GM18909 (cell line): Measurements from ENCODE around the gene CBARP.
"Not testable (repeated sequence)": the region's sequence is repeated elsewhere in the genome, so short reads cannot be mapped to it uniquely, and the experiment has no call there.

Source experiments
- ATAC-seq: cut with Tn5 transposase; IDR thresholded peaks from one replicate; pipeline ENCODE4 v1.9.1; 2021; ENCODE audit warnings: mild to moderate bottlenecking; ENCODE audit not compliant: unreplicated experiment, poor library complexity

Gene CBARP

DNA sequence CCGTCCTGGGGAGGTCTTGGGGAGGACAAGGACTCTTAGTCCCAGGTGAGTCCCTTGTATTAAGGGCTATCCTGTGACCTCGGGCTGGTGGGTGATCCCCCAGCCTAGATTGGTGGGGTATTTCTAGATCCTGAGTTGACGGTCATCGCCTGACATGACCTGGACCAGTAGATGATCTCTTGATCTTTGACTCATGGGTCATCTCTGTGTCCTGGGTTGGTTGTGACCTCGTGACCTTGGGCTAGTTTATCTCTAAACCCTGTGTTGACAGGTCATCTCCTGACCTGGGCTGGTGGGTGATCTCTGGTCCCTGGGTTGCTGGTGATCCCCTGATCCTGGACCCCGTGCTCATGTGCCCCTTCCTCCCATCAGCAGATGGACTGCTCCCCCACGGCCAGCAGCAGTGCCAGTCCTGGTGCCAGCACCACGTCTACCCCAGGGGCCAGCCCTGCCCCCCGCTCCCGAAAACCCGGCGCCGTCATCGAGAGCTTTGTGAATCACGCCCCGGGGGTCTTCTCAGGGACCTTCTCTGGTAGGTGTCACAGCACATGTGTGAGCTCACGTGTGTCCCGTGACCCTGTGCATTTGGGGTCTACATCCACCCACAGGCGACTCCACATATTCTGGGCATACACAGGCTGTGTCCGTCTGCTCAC lies 16.9 kb upstream of the CBARP start:
- no peak for ATAC-seq

DNA sequence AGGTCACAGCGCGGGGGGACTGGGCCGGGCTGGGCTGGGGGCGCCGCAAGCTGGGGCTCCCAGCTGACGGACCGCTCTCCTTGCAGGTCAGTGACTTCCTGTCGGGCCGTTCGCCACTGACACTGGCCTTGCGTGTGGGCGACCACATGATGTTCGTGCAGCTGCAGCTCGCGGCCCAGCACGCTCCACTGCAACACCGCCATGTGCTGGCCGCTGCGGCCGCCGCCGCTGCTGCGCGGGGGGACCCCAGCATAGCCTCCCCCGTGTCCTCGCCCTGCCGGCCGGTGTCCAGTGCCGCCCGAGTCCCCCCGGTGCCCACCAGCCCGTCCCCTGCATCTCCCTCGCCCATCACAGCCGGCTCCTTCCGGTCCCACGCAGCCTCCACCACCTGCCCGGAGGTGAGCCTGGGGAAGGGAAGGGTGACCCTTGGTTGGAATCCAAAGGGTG lies 16.3 kb upstream of the CBARP start:
- ATAC-seq = no peak

DNA sequence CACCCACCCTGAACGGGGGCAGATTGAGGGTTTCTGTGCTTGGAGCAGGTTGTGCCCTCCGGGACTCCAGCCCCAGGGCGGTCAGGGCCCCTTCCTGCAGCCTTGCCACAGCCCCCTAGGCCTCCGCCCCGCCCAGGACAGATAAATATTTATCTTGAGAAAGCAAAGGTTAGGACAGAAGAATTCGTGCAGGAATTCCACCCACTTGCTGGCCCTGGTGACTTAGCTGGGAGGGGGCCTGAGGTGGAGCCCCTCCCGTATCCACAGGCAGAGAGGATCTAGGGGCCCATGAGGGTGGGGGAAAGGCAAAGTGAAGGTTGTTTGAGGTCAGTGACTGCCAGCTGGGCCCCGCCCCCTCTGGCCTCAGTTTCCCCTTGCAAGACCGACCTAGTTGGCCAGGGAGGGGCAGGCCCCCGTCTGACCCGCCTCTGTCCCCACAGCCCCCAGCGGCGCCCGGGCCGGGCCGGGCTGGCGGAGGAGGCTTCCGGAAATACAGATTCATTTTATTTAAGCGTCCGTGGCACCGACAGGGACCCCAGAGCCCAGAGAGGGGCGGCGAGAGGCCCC lies 15.8 kb upstream of the CBARP start:
- ATAC-seq = no peak

DNA sequence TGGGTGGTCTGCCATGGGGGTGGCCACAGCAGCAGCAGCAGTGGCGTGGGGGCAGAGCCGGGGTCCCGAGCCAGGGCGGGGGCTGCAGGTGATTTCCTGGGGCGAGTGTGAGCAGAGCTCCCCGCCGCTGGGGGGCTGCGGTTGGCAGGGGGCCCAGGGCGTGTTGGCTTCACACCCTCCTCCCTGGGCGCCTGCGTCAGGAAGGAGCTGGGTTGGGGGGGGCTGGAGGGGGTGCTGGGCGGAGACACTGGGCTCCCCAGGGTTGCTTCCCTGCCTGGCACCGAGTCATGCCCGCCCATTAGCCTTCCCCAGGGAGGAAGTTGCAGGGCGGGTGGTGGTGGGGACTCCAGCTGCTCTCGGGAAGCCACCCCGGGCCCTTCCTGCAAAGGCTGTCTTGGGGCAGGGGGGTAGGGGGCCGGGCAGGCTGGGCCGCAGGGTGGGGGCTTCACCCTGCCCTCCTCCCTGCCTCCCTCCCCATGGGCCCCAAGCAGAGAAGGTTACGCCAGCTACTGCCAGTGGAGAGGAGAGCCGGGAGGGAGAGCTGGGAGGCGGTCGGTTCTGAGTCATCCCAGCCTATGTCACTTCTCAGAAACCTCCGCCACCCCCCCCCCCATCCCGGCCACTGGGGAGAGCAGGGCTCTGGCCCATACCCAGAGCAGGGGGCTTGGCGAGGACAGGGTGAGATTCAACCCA lies 15.2 kb upstream of the CBARP start:
- ATAC-seq = no peak

DNA sequence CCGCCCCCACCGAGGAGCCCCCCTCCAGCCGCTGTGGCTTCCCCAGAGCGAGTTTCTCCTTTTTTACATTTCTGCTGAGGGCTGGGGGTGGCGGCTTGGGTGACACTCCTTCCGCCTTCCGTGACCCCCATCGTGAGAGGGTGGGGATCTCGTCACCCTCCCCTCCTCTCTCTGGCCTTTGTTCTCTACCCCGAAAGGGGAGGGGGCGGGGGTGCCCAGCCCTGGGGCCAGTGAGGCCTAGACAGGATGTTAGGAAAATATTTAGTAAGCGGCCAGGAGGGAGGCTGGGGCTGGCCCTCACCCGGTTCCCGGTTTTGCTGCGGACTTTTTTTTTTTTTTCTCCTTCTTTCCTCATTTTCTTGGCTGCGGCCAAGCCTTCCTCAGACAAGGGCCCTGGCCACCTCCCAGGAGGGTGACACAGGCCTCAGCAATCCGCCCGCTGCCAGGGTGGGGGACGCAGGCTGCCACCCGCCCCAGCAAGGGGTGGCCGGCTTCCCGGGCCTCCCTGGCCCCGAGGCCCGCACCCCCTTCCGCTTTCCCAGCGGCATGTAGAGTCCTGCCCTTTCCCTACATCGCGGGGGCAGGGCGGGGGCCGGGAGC lies 14.5 kb upstream of the CBARP start:
- no peak for ATAC-seq

DNA sequence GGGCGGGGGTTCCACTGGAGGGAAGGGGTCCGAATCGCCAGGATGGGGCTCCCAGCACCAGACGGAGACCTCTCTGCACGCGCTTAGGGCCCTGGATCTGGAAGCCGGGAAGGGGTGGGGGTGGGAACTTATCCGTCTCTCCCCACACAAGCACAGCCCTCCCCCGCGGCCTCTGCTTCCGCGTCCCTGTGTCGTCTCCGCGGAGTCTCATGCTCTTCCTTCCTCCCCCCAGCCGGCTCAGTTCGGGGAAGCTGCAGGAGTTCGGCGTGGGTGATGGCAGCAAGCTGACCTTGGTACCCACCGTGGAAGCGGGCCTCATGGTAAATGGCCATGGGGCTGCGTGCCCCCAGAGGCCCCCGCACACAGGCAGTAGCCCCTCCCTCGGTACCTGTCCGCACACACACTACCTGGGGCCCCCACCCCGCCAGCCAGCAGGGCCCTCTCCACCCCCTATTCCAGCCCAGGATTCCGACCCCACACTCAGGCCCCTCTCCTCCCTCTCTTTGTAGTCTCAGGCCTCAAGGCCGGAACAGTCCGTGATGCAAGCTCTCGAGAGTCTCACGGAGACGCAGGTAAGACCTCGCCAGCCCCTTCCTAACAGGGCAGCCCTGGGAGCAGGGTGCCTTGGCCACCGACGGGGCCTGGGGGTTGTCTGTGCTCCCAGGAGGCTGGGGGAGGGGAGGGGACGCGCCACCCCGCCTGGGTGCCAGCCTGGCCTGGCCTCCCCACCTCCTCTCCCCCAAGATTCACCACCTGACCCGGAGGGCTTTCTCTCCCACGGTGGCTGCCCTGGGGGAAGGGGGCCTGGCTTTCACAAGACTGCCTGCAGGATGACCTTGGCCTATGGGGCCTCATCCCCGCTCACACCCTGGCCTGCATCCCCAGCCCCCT lies 13.8 kb upstream of the CBARP start:
- ATAC-seq = no peak

DNA sequence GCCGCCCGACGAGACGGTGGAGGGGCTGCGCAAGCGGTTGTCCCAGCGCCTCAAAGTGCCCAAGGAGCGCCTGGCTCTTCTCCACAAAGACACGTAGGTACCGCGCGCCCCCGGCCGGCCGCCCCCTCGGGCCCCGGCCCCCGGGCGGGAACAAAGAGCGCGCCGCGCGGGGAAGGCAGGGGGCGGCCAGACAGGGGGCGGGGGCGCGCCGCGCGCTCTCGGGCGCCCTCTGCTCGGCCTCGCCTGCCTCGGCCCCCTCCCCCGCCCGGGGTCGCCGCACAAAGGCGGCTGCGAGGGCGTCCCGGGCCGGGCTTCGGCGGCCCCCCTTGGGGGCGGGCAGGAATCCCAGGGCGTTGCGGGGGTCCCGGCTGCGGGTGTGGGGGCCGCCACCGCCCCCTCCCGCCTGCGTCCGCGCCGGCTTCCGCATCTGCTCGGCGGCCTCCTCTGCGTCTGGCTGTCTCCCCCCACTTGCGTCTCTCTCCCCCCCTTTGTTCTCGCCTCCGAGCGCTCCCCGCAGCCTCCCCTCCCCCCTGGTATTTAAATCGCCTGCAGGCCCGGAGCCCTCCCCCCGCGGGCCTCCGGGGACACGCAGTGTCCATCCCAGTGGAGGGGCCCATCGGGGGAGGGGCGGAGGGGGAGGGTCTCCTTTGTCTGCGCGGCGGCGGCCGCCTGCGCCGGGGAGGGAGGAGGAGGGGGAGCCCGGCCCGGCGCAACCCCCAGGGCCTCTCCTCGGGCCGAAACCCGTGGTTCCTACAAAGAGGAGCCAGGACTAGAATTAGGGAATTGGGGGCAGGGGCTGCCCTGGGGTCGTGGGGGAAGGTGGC lies 12.8 kb upstream of the CBARP start:
- no peak for ATAC-seq

DNA sequence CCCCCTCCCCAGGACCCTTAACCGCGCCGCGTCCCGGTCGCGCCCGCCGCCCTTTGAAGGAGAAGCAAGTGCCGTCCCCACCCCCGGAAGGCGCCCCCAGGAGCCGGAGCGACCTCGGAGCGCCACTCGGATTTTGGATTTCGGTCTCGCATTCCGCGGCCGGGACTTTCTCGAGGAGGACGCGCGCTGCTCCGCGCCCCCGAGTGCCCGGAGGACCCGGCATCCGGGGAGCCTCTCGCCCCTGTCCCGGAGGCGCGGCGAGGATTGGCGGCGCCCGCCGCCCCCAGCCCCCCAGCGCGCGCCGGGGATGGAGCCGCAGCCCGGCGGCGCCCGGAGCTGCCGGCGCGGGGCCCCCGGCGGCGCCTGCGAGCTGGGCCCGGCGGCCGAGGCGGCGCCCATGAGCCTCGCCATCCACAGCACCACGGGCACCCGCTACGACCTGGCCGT lies 12.2 kb upstream of the CBARP start:
- no peak for ATAC-seq

DNA sequence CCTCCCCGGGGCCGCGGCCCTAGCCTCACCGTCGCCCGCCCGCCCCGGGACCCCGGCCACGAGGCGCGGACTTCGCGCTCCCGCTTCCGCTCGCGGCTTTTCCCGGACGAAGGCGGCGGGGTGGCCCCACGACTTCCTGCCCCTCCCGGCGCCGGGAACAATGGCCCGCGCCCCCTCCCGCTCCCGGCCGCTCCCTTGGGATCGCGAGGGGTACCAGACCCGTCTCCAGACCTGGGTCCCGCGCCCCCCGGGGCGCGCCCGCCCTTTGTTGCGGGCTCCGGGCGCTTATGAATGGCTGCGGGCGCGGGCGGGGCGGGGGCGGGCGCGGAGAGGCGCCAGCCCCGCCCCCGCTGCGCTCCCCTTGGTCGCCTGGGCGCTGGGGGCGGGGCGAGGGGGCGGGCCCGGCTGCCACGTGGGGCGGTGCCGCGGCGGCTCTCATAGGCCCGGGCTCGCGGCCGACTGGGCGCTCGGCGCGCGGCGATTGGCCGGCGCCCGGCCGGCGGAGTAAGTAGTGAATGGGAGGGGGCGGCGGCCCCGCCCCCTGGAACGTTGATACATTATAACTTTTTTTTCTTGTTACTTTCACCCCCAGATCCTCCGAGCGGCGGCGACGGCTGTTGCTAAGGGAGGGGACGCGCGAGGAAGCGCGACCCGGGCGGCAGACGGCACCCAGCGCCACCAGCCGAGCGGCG lies 11.6 kb upstream of the CBARP start:
- ATAC-seq = peak; percentile 51

DNA sequence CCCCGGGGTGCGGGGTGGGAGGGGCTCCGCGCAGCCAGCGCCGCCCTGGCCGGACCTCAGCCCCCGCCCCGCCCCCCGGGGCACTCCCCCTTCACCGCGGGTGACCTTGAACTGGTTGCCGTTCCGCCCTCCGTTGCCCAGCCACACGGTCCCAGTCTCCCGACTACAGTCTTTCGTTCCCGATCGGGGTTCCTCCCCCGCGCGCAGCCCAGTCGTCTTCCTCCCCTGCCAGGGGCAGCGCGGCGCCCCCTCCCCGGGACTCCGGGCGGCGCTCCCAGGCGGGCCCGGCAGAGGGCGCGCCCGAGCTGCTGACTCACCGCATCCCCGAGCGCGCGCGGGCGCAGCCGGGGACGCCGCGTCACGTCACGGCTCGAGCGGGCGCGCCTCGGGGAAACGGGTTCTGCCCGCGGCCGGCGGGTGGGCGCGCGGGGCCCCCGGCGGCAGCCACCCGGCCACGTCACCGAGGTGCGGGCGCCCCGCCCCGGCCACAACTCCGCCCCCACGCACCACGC lies 11.0 kb upstream of the CBARP start:
- ATAC-seq = peak; percentile 33

DNA sequence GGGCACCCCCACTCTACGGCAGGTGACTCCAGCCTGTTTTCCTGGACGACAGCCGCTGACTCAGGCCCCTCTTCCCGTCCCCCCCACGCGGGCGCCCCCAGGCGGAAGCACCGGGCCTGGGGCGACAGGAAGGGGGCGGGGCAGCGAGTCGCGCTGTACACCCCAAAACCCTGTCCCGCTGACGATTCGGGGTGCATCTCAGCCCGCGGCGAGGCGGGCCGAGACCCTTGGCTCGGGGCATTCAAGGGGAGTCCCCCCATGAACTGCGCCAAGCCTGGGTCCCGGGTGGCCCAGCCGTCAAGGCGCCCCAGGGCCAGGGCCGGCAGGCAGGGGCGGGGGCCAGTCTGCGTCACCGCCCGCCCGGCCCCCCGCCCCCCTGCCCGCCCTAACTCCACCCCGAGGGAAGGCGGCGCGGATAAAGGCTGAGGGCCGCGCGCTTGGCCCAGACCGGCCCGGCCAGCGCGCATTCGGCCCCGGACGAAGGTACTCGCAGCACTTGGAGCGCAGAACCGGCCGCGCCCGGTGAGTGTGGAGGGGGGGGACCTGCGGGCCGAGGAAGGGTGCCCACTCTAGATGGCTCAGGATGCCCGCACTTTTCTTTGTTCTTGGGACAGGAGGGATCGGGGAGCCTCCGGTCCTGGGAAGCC lies 10.5 kb upstream of the CBARP start, which contains the start of gene MIDN:
Gene MIDN (plus strand): TSS at position 445 of the 647 bp plus-strand sequence. CDS start 1,714 bp downstream, outside the sequence.
- peak; percentile 24 for ATAC-seq

DNA sequence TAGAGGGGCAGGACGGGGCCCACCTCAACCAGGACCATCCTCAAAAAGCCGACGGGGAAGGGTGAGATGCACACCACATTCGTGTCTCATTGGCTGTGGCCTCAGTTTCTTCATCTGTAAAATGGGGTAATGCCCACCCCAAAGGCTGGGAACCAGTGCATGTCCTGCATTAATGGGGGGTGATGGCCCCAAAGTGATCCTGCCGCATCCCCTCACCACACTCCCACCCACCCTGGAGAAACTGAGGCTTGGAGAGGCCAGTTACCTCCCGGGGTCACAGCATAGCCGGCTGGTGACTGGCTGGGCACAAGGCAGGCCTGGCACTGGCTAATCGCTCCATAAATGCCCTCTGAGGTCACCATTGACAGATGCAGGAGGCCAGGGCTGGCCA lies 9.9 kb upstream of the CBARP start:
- no peak for ATAC-seq

DNA sequence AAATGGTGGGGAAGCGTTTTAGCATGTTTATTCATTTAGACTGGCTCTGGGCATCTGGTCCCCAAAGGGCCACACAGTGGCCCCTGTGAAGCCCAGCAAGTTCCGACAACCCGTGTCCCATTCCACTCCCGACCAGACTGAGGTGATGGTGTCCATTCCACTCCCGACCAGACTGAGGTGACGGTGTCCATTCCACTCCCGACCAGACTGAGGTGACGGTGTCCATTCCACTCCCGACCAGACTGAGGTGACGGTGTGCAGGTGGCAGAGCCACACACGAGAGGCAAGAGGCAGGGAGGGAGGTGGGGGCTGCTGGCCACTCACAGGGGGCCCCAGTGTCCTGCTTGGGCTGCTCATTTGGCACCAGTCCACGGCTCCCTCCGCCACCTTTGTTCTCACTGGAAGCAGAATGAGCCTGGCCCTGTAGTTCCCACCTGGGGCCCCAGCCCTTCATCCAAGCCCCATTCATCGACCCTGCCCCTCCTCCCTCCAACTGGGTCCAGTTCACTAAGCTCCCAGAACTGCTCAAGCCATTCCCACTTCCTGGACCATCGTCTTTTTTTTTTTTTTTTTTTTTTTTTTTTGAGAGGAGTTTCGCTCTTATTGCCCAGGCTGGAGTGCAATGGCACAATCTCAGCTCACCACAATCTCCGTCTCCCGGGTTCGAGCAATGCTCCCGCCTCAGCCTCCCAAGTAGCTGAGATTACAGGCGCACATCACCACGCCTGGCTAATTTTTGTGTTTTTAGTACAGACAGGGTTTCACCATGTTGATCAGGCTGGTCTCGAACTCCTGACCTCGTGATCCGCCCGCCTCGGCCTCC lies 8.7 kb upstream of the CBARP start:
- ATAC-seq = not testable (repeated sequence)

DNA sequence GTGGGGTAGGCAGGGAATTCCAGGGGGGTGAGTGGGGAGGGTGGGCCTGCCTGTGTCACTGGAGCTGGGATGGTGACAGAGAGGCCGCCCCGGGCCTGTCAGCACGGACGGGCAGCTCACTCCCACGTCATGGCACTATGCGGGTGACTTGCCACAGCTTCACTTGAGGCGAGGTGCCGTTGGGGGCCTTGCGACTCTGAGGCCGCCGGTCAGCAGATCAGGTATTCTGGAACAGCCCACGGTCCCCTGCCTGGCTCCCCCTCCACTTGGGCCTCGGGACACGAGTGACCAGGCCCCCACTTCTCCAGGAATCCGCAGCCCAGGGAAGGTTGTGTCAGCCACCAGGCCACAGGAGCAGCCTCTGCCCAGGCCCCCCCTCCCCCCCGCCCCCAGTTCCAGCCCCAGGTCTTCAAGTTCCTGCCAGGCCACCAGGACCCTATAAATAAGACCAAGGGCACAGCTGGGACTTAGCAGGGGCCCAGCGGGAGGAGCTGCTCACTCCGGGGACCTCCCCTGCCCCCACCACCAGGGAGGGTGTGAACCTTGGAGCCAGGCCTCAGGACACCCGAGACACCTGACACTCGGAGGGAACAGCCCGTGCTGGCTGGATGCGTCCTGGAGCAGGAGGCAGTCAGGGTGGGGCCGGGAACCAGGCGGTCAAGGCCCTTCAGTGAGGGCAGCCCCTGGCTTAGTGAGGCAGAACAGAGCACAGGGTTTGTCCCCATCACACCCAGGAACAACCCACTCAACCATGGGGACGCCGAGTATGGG lies 7.9 kb upstream of the CBARP start:
- no peak for ATAC-seq

DNA sequence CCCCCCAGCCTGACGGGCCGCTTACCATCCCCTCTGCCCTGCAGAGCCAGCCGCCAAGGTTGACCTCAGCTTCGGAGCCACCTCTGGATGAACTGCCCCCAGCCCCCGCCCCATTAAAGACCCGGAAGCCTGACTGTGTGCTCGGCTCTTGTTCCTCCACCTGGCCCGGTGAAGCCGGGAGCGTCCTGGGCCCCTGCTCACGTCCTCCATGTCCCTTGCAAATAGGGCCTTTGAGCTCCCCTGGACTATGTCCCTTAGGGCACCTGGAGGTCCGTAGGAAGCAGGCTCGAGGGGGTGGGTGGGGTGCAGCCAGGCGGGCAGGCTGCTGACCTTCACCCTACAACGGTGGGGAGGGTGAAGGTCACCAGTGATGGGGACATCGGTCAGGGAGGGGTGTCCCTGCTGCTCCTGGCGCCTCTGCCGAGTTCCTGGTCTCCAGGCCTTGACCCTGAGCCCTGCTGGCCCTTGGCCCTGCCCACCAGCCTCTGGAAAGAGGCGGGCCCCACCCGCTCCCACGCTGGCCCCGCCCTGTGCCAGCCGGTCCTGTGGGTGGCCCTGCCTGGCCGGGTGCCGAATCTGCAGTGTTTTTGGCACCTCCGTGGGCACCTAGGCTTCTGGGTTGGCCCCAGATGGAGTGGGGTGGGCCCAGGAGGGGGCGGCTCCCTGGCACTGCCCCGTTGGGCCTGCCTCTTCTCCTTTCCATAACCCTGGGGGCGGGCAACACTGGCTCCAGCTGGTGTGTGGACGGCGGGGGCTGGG lies 7.1 kb upstream of the CBARP start:
- no peak for ATAC-seq
